ENCODE data around the gene GRHPR.

GRCh38 chr9:37374892-37375291 is 47.6 kb upstream of the GRHPR start:
- TF ChIP-seq ZFP30 (CRISPR knock-in tag; IDR thresholded peaks at IDR 0.05) = no peak
- no peak for TF ChIP-seq CSDC2 (CRISPR knock-in tag; IDR thresholded peaks at IDR 0.05)
- TF ChIP-seq ZFP3 (CRISPR knock-in tag; IDR thresholded peaks at IDR 0.05) = no peak
- no peak for TF ChIP-seq ZNF565 (CRISPR knock-in tag; conservative IDR thresholded peaks at IDR 0.05; ENCODE audit: low read depth)
- TF ChIP-seq, protein P1, sequence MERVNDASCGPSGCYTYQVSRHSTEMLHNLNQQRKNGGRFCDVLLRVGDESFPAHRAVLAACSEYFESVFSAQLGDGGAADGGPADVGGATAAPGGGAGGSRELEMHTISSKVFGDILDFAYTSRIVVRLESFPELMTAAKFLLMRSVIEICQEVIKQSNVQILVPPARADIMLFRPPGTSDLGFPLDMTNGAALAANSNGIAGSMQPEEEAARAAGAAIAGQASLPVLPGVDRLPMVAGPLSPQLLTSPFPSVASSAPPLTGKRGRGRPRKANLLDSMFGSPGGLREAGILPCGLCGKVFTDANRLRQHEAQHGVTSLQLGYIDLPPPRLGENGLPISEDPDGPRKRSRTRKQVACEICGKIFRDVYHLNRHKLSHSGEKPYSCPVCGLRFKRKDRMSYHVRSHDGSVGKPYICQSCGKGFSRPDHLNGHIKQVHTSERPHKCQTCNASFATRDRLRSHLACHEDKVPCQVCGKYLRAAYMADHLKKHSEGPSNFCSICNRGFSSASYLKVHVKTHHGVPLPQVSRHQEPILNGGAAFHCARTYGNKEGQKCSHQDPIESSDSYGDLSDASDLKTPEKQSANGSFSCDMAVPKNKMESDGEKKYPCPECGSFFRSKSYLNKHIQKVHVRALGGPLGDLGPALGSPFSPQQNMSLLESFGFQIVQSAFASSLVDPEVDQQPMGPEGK (CRISPR knock-in tag; IDR thresholded peaks at IDR 0.05; ENCODE audit: borderline replicate concordance) = no peak
- TF ChIP-seq, protein P2, sequence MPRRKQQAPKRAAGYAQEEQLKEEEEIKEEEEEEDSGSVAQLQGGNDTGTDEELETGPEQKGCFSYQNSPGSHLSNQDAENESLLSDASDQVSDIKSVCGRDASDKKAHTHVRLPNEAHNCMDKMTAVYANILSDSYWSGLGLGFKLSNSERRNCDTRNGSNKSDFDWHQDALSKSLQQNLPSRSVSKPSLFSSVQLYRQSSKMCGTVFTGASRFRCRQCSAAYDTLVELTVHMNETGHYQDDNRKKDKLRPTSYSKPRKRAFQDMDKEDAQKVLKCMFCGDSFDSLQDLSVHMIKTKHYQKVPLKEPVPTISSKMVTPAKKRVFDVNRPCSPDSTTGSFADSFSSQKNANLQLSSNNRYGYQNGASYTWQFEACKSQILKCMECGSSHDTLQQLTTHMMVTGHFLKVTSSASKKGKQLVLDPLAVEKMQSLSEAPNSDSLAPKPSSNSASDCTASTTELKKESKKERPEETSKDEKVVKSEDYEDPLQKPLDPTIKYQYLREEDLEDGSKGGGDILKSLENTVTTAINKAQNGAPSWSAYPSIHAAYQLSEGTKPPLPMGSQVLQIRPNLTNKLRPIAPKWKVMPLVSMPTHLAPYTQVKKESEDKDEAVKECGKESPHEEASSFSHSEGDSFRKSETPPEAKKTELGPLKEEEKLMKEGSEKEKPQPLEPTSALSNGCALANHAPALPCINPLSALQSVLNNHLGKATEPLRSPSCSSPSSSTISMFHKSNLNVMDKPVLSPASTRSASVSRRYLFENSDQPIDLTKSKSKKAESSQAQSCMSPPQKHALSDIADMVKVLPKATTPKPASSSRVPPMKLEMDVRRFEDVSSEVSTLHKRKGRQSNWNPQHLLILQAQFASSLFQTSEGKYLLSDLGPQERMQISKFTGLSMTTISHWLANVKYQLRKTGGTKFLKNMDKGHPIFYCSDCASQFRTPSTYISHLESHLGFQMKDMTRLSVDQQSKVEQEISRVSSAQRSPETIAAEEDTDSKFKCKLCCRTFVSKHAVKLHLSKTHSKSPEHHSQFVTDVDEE (CRISPR knock-in tag; IDR thresholded peaks at IDR 0.05) = no peak
- no peak for TF ChIP-seq CREB5 (CRISPR knock-in tag; IDR thresholded peaks at IDR 0.05; ENCODE audit: low read depth)
- no peak for TF ChIP-seq SNAI2 (CRISPR knock-in tag; IDR thresholded peaks at IDR 0.05)
- TF ChIP-seq GLIS3 (CRISPR knock-in tag; IDR thresholded peaks at IDR 0.05) = no peak
